Nephron progenitor cell (in vitro differentiated cells): Measurements from ENCODE around the gene DMD.

Source experiments
- DNase-seq: peaks from one replicate; pipeline ENCODE4 v3.0.0; 2021
- H3K27ac Mint-ChIP-seq: 2 replicates; pipeline ENCODE4 v1.8.0; 2021; ENCODE audit warnings: mild to moderate bottlenecking, moderate library complexity, mixed read lengths
- H3K27me3 Mint-ChIP-seq: 2 replicates; pipeline ENCODE4 v1.8.0; 2021; ENCODE audit warnings: mild to moderate bottlenecking, low read depth, mixed read lengths; ENCODE audit not compliant: poor library complexity
- H3K36me3 Mint-ChIP-seq: 2 replicates; pipeline ENCODE4 v1.8.0; 2021; ENCODE audit warnings: low read depth, mixed read lengths
- H3K4me1 Mint-ChIP-seq: 2 replicates; pipeline ENCODE4 v1.8.0; 2021; ENCODE audit warnings: mixed read lengths
- H3K4me3 Mint-ChIP-seq: 2 replicates; pipeline ENCODE4 v1.8.0; 2021; ENCODE audit warnings: mild to moderate bottlenecking, moderate library complexity, mixed read lengths
- H3K9me3 Mint-ChIP-seq: 2 replicates; pipeline ENCODE4 v1.8.0; 2021; ENCODE audit warnings: mild to moderate bottlenecking, moderate library complexity, mixed read lengths
- TF ChIP-seq, protein P1 (sequence below): fragments of 200-600 bp; sonication (generic); IDR thresholded peaks from 2 replicates; pipeline ENCODE4 v1.5.0; 2021; ENCODE audit warnings: antibody characterized with exemption

Gene DMD

DNA sequence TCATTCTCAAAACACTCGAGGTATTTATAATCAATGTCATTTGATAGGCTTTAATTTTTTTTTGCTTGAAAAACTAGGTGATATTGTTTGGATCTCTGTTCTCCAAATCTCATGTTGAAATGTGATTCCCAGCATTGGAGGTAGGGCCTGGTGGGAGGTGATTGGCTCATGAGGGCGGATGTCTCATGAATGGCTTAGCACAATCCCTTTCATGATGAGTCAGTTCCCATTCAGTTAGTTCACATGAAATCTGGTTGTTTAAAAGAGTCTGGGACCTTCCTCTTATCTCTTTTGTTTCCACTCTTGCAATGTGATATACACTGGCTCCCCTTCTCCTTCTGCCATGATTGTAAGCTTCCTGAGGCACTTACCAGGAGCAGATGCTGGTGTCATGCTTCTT, 638.7 kb downstream of the DMD start:
- Mint-ChIP-seq H3K27ac (no peak overlapping the region), H3K27me3 (no peaks in the 10 kb centered on the region), H3K4me1 (no peaks in the 10 kb centered on the region), H3K36me3 (no peaks in the 10 kb centered on the region), H3K9me3 (no peaks in the 10 kb centered on the region), H3K4me3 (no peak overlapping the region)
- DNase-seq, result no peak
- TF ChIP-seq, protein P1, sequence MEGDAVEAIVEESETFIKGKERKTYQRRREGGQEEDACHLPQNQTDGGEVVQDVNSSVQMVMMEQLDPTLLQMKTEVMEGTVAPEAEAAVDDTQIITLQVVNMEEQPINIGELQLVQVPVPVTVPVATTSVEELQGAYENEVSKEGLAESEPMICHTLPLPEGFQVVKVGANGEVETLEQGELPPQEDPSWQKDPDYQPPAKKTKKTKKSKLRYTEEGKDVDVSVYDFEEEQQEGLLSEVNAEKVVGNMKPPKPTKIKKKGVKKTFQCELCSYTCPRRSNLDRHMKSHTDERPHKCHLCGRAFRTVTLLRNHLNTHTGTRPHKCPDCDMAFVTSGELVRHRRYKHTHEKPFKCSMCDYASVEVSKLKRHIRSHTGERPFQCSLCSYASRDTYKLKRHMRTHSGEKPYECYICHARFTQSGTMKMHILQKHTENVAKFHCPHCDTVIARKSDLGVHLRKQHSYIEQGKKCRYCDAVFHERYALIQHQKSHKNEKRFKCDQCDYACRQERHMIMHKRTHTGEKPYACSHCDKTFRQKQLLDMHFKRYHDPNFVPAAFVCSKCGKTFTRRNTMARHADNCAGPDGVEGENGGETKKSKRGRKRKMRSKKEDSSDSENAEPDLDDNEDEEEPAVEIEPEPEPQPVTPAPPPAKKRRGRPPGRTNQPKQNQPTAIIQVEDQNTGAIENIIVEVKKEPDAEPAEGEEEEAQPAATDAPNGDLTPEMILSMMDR, result no peak

DNA sequence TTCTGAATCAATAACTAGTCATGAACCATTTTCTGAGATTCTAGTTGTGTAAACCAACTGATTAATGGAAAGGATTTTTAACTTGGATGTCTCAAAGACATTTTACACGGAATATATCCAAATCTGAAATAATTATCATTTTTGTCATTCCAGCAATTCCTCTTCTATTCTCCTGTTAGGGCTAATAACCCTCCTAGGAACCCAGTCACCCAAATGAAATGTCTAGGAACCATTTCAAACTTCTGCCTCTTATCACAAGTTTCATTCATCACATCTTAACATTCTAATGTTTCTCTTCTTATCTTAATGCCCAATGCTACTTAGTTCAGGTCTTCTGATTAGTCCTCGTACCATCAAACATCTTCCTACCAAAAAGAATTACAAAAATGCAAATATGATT, 639.8 kb downstream of the DMD start:
- TF ChIP-seq, protein P1, result no peak
- no peaks in the 10 kb centered on the region for H3K27me3 Mint-ChIP-seq
- no peaks in the 10 kb centered on the region for H3K4me1 Mint-ChIP-seq
- H3K4me3 Mint-ChIP-seq, result no peak overlapping the region
- H3K27ac Mint-ChIP-seq, result no peak overlapping the region
- no peak for DNase-seq
- no peaks in the 10 kb centered on the region for H3K9me3 Mint-ChIP-seq
- no peaks in the 10 kb centered on the region for H3K36me3 Mint-ChIP-seq

DNA sequence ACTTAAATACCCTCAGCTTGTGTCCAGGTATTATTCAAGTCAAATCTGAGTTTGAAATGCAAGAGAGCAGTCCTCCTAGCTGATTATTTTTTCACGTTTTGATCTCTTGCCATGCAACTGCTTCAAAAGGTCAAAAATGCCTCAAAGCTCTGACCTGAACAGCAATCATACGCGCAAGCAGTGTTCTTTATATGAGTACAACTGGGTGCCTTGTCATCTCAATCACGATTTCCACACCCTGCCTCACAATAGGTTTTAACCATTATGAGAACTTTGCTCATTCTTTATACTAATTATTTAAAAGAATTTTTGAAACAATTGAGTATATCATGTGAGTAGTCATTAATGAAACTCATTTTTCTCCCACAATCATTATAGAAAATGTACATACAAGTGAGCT, 649.1 kb downstream of the DMD start:
- no peak overlapping the region for H3K27ac Mint-ChIP-seq
- TF ChIP-seq, protein P1, result no peak
- H3K36me3 Mint-ChIP-seq, result no peaks in the 10 kb centered on the region
- H3K4me1 Mint-ChIP-seq, result no peaks in the 10 kb centered on the region
- no peaks in the 10 kb centered on the region for H3K9me3 Mint-ChIP-seq
- H3K4me3 Mint-ChIP-seq, result no peak overlapping the region
- H3K27me3 Mint-ChIP-seq, result no peaks in the 10 kb centered on the region
- DNase-seq, result no peak

DNA sequence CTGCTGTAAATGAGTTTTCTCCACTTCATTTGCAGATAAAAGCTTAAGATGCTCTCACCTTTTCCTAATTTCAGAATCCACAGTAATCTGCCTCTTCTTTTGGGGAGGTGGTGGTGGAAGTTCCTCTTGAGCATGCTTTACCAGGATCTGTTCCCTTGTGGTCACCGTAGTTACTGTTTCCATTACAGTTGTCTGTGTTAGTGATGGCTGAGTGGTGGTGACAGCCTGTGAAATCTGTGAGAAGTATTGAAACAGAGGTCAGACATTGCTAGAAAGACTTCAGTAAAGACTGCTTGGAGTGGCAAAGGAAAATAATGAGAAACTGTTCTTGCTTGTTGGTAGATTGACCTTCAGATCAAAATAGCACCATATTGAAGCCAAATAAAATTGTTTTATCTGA, 666.2 kb downstream of the DMD start:
- Mint-ChIP-seq H3K36me3 (no peaks in the 10 kb centered on the region), H3K4me3 (no peak overlapping the region), H3K9me3 (no peaks in the 10 kb centered on the region), H3K27ac (no peak overlapping the region), H3K4me1 (no peaks in the 10 kb centered on the region), H3K27me3 (no peaks in the 10 kb centered on the region)
- no peak for DNase-seq
- TF ChIP-seq, protein P1, result no peak

DNA sequence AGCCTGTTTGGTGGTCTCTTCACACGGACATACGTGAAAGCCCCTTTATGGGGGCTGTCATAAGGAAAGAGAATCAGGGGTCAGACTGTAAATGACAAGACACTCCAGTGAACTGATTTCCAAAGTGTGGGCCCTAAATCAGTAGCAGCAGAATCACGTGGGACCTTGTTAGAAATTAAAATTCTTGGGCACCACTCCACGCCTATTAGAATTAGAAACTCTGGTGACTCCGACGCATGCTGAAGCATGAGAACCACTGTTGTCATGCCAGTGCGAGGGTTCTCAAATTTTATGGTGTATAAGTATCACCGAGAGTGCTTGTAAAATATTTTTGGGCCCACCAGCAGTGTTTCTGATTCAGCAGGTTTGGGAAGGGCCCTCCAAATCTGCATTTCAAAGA, 672.8 kb downstream of the DMD start:
- peaks cover 31% of the 10 kb centered on the region for H3K4me1 Mint-ChIP-seq
- H3K36me3 Mint-ChIP-seq, result no peaks in the 10 kb centered on the region
- H3K9me3 Mint-ChIP-seq, result no peaks in the 10 kb centered on the region
- TF ChIP-seq, protein P1, result no peak
- H3K27me3 Mint-ChIP-seq, result no peaks in the 10 kb centered on the region
- no peak overlapping the region for H3K4me3 Mint-ChIP-seq
- DNase-seq, result no peak
- no peak overlapping the region for H3K27ac Mint-ChIP-seq

DNA sequence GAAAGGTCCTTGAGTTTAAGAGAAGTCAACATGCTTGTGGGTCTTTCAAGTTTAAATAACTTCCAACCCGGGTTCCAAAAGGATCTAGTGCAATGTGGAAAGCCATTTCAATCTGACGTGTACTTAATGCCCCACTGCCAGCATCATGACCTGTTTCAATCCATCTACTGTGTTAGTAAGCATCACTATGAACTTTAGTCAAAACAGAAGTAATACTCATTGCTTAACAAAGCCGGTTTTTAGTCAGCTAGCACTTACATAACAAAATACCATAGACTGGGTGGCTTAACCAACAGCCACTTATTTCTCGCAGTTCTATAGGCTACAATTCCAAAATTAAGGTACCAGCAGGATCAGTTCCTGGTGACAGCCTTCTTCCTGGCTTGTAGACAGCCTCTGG, 677.5 kb downstream of the DMD start:
- H3K27ac Mint-ChIP-seq, result no peak overlapping the region
- H3K36me3 Mint-ChIP-seq, result no peaks in the 10 kb centered on the region
- peaks cover 31% of the 10 kb centered on the region for H3K4me1 Mint-ChIP-seq
- no peak for DNase-seq
- no peak overlapping the region for H3K4me3 Mint-ChIP-seq
- TF ChIP-seq, protein P1, result no peak
- H3K27me3 Mint-ChIP-seq, result no peaks in the 10 kb centered on the region
- H3K9me3 Mint-ChIP-seq, result no peaks in the 10 kb centered on the region
